CD4-positive, alpha-beta T cell treated with Interleukin-2 at 100 ng/mL for 4 hours (primary cell): ENCODE data around the gene KDM4B.

ENCODE experiments used
- DNase-seq: peaks from one replicate; pipeline ENCODE4 v3.0.0-alpha.2; 2020; ENCODE audit warnings: low spot score

KDM4B gene

DNA sequence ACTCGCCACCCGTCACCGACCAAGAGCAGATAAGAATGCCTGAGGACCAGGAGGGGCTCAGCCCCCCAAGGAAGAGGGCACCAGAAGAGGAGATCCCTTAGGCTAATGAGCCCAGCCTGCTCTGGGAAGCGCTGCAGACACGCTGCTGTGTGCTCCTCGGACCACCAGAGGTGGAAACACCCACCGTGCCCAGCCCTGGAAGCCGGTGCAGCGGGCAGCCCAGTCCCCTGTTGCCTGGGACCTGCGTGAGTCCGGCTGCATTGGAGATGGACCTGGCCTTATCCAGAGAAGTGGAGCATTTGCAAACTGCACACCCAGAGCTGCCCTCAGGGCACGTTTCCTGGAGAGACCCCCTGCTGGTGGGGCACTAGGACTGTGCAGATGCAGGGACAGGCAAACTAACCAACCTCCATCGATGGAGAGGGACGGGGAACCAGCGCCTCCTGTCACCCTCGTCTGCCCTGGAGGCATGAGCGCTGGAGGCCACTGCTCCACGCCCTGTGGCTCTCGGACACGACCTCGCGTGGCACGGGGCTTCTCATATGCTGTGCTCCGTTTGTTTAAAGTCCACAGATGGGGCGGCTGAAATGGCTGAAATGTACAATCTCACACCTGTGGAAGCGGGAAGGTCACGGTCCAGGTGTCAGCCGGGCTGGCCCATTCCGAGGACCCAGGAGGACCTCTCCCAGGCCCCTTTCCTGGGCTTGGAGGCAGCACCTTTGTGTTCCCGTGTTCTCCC, 153.9 kb downstream of the KDM4B start:
- DNase-seq, result no peak

DNA sequence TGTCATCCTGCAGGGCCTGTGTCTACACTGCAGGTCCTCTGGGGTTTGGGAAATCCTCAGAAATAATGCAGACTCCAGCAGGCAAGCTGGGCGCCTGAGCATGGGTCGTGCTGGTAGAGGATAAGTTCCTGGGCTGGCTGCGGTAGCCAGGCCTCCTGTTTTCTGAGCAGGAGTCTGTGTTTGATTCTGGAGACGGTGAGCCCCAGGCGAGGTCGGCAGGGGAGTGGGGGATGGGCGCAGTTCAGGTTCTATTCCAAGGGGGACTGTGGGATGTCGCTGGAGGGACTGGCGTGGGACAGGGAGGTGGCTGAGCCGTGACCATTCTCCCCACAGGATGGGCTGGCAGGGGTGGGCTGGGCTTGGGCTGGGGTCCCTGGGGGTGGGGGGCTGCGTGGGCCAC, 154.7 kb downstream of the KDM4B start:
- no peak for DNase-seq

DNA sequence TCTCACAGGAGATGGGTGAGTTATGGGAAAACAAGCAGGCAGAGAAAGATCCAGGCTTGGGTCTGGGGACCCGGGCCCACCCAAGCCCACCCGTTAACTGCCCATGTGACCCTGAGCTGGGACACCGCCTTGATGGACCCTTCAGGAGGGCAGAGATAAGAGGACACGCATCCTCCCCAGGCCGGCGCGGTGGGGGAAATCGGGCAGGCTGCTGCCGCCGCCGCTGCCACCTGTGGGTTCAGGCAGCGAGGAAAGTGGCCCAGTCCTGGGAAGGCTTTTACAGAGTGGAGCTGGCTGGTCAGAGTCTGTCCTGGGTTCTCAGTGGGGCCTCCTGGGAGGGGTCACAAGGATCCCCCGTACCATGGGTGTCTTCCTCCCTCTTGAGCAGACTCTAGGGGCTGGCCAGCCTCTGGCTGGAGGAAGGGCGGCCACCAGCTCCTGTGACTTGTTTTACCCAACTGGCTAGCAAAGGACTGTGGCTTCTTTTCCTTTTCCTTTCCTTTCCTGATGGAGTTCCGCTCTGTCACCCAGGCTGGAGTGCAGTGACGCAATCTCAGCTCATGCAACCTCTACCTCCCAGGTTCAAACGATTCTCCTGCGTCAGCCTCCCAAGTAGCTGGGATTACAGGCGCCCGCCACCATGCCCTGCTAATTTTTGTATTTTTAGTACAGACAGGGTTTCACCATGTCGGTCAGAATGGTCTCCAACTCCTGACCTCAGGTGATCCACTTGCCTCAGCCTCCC, 155.4 kb downstream of the KDM4B start:
- DNase-seq, result no peak

DNA sequence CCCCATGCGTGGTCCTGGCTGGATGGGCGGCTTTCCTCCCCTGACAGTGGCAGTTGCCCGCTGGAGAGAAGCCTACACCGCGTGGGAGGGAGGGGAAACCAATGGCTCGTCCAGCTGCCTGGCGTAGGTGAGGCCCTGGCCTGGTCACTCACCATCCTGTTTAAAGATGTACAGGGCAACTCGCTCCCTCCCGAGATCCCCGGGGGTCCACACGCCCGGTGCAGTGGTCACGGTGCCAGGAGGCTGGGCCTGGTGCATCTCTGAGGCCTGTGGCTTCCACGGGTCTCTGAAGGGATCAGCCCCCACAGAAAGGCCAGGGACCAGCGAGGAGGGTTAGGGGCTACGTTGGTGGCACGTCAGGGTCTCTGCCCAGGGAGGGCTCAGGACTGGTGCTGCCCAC, 156.5 kb downstream of the KDM4B start:
- DNase-seq, result no peak

DNA sequence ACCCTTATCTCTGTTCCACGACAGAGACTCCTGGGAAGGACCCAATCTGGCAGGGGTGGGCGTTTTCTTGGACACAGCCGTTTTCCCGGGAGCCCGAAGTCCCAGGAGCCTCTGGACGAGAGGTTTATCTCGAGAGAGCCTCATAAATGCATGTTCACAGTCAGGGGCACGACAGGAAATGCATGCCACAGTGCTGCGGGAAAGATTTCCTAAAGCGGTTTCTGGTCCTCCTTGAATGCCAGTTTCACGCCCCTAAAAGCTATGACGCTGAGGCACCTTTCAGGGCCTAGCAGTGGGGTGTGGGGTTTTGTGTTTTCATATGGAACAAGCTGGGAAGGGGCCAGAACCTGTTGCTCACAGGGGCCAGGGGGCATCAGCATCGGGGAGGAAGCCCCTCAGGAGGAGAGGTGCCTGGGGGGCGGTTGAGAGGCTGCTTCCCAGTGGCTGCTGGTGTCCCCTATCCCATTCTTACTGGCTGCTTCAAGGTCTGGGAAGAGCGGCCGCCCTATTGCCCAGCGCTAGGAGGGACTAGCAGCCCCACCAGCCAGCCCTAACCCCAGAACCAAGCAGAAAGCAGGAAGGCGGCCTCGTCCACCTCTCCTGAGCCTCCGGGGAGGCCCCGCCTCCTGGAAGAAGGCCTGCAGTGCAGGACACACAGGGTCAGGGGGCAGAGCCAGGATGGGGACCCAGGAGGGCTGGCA, 157.0 kb downstream of the KDM4B start:
- DNase-seq, result no peak

DNA sequence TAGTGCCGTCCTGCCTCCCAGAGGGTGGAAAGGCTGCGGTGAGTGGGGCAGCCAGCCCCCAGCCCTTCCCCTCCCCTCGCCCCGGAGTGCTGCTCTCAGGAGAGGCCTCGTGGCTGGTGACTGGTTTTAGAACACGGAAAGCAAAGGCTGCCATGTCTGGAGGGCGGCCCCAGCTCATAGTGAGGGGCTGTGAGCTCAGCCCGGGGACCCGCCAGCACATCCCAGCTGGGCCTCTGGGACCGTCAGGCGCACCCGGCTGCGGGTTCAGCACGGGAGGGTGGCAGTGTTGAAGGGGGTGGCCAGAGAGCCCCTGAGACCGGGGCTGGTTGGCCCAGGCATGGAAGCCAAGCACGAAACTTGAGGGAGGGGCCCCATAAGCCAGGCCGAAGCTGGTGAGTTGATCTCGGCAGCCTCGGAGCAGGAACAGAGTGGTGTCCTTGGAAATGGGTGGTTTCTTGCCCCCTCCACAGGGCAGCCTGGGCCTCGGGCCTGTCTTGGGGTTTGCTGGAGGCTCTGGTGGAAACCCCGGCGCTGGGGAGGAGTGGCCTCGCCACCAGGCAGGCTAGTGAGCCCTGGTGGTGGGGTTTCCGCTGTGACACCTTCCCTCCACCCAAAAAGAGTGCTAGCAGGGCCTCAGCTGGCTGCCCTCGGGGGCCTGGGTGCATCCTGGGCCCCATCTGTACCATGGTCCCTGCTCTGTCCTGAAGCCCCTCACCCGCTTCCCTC, 157.7 kb downstream of the KDM4B start:
- DNase-seq, result no peak

DNA sequence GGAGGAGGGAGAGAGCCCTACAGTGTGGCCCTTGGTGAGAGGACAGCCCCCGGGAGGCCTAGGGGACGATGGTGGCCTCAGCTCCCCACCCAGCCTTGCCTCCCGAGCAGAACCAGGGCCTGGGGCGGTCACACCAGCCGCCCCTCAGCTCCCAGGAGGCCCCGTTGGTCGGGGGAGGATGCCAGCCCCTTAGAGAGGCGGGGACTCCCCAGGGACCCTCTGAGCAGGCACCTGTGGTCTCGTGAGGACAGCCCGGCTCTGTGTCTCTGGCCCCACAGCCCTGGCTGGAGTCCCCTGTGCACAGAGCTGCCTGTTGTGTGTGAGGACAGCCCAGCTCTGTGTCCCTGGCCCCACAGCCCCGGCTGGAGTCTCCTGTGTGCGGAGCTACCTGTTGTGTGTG, 158.8 kb downstream of the KDM4B start:
- DNase-seq, result no peak

DNA sequence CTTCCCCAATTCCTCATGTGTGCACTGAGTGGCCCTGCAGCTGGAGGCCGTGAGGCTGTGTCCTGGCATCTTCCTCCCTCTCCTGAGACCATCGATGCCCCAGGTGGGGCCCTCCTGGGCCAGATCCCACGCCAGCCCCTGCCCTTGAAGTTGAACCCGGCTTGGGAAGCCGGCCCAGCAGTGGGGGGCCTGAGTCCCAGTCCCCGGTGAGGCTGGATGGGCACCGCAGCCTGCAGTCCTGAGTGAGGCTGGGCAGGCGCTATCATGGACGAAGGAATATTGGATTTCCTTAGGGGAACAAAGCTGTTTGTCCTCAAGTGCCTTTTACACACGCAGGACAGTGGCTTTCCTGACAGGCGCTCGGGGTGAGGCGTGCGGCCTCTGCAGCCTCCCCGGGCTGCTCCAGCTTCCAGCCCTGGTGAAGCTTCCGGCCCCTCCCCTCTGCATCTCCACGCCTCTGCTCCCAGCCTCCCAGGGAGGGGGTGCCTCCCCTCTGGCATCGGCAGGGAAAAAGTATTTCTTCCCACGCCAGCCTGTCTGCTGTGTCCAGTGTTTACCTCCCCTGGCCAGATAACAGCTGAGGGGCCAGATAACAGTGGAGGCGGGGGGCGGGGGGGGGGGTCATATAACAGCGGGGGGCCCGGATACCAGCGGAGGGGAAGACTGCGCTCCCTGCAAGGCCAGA, 159.5 kb downstream of the KDM4B start:
- no peak for DNase-seq

DNA sequence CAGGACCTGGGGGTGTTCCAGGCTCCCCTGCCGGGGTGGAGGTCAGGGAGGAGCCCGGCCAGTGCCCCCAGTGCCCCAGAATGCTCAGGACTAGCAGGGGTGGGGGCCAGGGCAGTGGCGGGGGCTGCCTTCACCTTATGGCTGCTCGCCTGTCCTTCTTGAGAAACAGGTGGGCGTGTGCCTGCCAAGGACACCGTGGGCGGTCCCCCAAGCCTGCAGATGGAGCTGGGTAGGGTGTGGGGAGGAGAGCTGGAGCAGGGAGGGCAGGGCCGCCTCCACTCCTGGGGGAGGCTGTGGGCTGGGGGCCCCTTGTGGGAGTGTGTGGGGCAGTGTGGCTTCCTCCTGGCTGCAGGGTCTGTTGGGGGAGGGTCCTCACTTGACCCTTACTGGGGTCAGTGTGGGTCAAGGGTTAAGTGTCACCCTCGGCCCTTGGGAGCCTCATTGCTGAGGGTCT, 160.1 kb downstream of the KDM4B start:
- DNase-seq, result no peak

DNA sequence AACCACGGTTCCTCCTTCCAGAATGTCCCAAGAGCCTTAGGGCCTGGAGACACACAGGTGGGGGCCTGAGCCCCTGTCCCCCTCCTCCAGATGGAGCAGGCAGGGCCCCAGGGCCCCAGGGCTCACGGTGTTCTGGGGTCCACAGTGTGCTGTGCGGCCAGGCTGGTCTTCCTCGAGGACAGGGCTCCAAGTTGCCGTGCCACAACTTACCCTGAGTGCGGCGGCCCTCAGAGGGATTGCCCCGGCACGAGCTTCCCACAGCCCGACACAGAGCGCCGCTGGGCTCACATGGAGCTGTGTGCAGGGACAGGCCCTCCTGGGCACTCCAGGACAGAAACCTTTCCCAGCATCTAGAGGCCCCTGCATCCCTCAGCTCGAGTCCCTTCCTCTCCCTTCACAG, 160.8 kb downstream of the KDM4B start:
- DNase-seq, result no peak

DNA sequence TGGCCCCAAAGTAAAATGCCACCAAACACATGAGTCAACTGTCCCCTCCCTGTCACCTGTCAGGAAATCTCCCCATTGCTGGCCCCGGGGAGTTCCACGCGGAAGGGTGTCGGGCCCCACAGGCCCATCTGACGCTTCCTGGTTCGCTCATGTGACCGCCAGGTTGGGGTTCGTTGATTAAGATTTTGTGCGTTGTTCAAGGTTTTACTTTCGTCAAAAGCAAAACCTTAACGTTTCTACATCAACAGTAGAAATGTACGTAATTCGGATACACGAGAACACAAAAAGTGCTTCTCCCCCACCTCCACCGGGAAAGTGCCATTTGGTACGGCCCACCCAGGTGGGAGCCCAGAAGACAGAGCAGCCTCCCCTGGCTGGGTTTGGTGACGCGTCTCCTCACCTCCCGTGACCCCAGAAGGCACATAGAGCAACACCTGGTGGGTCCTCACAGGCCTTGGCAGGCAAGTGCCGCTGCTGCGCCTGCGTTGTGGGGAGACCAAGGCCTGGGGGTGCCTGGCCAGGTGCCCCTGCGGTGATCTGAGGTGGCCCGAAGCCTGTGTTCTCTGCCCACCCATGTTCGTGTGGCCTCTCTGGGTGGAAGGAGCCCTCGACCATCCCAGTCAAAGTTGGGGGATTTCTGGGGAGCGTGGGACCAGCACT, 161.6 kb downstream of the KDM4B start:
- DNase-seq, result peak; percentile 26

DNA sequence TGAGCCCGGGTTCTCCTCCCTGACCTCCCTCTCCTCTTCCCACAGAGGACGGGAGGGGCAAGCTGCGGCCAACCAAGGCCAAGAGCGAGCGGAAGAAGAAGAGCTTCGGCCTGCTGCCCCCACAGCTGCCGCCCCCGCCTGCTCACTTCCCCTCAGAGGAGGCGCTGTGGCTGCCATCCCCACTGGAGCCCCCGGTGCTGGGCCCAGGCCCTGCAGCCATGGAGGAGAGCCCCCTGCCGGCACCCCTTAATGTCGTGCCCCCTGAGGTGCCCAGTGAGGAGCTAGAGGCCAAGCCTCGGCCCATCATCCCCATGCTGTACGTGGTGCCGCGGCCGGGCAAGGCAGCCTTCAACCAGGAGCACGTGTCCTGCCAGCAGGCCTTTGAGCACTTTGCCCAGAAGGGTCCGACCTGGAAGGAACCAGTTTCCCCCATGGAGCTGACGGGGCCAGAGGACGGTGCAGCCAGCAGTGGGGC, 162.2 kb downstream of the KDM4B start:
- no peak for DNase-seq

DNA sequence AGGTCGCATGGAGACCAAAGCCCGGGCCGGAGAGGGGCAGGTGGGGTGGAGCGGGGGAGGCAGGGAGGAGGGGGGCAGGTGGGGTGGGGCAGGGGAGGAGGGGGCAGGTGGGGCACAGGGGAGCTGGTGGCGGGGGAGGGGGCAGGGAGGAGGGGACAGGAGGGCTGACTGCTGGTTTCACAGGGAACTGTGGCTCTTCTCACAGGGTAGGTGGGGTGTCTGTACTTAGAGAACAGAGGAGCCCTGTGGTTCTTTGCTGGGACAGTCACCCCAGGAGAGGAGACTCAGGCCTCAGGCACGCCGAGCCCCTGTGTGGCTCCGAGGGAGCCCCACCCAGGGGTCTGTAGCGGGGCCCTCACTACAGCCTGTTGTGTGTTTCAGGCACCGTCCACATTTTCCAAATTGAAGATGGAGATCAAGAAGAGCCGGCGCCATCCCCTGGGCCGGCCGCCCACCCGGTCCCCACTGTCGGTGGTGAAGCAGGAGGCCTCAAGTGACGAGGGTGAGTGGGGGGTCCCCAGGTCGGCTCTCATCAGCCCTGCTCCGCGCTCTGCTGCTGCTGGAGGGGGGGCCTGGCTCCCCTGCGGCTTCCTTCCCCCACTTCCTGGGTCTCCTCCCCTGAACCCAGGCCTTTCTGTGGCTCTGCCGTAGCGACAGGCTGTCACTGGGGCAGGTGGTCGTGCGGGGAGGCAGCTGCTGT, 162.7 kb downstream of the KDM4B start:
- no peak for DNase-seq

DNA sequence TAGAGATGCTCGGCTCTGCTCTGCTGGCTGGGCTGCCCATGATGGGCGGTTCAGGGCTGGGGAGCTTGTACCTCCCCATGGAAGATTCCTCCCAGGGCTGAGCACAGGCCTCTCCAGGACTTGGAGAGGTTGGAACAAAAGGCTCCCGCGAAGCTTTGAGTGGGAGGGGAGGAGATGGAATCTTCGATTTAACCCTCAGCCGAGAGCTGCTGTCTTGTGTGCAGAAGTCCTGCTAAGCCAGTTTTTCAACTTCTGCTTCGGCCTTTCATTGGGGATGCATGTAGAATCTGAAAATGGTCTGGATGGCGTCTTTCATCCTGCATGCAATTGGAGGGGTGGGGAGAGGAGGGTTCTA, 163.3 kb downstream of the KDM4B start:
- DNase-seq, result no peak

DNA sequence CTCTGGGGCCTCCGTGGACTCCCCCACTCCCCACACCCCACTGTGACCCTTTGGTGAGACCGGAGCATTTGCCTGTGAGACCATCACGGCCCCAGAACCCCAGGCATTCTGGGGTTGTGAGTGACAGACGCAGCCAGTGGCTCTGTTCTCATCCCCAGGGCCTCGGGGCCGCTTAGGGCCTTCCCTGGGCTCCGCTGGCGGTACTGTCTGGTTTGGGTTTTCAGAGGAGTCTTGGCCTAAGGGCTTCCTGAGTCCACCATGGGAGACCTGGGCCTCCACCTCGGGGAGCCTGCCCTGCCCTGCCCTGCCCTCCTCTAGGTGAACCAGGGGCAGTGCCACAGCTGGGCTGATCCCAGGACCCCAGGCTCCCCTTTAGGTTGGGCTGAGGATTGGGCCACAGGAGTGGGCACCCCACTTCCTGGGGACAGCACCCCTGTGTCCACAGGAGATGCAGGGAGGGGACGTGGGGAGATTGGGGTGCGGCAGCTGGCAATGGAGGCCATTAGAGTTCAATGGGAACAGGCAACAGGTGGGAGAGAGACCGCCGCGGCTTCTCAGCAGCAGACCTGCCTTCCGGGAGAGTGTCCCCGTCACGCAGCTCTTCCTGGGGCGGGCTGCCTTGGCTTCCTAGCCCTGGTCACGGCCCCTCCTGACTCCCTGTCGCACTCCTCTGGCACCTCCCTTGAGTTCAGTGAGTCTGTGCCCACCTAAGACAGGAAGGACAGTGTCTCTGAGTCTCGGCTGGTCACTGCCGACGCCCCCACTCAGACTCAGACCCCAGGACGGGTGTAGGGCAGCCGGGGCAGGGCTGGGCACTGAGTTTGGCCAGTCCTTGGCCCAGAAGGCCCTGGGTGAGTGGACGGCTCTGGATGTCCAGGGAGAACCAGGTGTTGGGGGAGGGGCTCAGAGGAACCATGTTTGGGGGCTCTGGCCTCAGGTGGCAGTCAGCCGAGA, 164.1 kb downstream of the KDM4B start:
- no peak for DNase-seq

DNA sequence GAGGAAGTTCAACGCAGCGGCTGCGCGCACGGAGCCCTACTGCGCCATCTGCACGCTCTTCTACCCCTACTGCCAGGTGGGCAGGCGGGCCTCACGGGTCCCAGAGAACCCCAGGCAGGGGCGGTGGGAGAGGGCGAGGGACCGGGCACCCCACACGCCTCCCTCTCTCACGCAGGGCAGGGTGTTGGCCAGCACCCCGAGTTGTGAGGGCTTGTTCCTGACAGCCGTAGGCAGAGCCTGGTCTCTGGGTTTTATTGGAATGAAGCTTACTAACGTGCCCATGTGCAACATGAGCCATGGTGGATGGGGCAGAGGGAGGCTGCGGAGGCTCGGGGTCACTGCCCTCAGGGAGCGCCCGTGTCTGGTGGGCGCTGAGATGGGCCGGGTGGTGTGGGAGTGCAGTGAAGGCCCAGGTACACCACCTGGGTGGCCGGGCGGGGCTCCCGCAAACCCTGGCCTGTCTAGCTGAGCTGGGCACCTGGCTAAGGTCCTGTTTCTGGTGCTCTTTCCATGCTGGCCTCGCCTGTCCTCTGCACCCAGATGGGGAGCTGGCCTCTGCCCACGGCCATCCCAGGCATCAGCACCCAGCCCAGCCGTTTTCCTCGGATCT, 165.2 kb downstream of the KDM4B start:
- no peak for DNase-seq

DNA sequence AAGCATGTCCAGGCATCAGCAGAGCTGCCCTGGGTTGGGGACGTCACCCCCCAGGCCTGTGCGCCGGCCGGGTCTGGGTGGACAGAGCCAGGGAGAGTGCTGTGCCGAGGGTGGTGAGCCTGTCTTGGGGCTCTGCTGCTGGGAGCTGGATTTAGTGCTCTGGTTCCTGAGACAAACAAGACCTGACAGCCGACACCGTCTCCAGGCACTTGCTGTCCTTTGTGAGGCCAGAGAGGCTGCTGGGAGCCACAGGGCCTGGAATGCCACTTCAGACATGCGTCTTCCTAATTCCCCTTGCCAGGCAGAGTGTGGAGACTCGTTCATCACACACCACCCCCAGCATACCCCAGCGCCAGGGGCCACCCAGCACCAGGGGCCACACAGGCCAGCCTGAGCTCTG, 165.8 kb downstream of the KDM4B start:
- DNase-seq, result no peak

DNA sequence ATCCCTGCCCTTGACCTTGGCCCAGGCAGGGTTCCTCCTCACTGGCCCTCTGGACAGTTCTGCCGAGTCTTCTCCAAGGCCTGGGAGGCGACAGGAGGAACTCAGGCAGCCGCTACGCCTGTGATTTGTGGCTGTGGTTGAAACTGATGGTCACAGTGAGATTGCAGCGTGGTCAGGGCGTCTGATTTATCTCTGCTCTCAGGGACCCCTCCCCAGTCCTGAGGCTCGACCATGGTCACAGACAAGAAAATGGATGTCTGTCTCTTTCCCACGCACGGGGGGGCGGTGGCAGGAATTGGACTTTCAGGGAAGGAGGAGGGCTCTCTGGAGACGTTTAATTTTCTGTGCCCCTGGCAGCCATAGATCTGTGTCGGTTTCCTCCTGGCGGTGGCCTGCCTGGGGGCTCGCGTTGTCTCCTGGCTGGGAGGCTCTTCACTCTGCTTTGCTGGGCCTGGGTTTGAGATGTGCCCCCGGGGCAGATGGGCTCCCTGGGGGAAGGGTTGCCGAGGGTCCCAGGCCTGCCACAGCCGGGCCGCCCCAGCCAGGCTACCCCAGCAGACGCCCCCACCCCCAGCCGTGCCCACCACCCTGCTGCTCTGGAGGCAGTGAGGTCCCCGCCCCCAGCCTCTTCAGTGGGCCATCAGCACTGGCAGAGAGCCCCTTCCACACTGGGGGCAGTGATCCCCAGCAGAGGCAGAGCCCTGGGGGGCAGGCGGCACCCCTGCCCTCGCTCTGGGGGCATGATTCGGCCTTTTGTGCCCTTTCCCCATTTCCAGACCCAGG, 167.4 kb downstream of the KDM4B start:
- DNase-seq, result no peak
